ENCODE results near the gene DRAP1. TPM values are rescaled to one million over a fixed set of nuclear protein-coding genes. Genes with fewer than 3 reads are reported as not detected.

The DRAP1 gene
- total RNA-seq, 1 experiment from 2014 or later = 581 TPM

DNA sequence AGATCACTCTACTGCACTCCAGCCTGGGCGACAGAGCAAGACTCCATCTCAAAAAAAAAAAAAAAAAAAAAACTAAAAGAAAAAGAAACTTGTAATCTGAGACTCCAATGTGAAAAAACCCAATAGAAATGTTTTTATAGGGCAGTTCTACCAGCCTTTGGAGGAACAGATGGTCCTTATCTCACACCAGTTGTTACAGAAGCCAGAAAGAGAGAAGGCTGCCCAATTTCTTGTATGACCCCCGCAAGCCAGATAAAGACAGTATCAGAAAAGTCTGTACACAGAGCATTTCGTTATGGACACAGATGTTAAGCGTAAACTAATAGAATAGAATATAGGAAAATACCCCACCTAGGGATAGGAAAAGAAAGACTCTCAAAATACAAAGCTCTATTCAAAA, 14.8 kb downstream of the DRAP1 start:
- DNase-seq (ENCODE audit: low read depth, low spot score) = no peak
- in situ Hi-C loops (cut with HindIII; ENCODE audit: low pct_unique_long_range_greater_than_20kb, low sequenced_read_pairs) = no loop called here
- TF ChIP-seq, protein P1, sequence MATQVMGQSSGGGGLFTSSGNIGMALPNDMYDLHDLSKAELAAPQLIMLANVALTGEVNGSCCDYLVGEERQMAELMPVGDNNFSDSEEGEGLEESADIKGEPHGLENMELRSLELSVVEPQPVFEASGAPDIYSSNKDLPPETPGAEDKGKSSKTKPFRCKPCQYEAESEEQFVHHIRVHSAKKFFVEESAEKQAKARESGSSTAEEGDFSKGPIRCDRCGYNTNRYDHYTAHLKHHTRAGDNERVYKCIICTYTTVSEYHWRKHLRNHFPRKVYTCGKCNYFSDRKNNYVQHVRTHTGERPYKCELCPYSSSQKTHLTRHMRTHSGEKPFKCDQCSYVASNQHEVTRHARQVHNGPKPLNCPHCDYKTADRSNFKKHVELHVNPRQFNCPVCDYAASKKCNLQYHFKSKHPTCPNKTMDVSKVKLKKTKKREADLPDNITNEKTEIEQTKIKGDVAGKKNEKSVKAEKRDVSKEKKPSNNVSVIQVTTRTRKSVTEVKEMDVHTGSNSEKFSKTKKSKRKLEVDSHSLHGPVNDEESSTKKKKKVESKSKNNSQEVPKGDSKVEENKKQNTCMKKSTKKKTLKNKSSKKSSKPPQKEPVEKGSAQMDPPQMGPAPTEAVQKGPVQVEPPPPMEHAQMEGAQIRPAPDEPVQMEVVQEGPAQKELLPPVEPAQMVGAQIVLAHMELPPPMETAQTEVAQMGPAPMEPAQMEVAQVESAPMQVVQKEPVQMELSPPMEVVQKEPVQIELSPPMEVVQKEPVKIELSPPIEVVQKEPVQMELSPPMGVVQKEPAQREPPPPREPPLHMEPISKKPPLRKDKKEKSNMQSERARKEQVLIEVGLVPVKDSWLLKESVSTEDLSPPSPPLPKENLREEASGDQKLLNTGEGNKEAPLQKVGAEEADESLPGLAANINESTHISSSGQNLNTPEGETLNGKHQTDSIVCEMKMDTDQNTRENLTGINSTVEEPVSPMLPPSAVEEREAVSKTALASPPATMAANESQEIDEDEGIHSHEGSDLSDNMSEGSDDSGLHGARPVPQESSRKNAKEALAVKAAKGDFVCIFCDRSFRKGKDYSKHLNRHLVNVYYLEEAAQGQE (IDR thresholded peaks at IDR 0.05; ENCODE audit: insufficient read depth in 1 of 2, low read depth in 2 of 2, low read length in 1 of 2) = no peak
- TF ChIP-seq, protein P2, sequence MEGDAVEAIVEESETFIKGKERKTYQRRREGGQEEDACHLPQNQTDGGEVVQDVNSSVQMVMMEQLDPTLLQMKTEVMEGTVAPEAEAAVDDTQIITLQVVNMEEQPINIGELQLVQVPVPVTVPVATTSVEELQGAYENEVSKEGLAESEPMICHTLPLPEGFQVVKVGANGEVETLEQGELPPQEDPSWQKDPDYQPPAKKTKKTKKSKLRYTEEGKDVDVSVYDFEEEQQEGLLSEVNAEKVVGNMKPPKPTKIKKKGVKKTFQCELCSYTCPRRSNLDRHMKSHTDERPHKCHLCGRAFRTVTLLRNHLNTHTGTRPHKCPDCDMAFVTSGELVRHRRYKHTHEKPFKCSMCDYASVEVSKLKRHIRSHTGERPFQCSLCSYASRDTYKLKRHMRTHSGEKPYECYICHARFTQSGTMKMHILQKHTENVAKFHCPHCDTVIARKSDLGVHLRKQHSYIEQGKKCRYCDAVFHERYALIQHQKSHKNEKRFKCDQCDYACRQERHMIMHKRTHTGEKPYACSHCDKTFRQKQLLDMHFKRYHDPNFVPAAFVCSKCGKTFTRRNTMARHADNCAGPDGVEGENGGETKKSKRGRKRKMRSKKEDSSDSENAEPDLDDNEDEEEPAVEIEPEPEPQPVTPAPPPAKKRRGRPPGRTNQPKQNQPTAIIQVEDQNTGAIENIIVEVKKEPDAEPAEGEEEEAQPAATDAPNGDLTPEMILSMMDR (IDR thresholded peaks at IDR 0.05) = no peak
- TF ChIP-seq SIN3A (IDR thresholded peaks at IDR 0.05; ENCODE audit: borderline replicate concordance, insufficient read depth, low read depth, low read length) (no peak), TCF7L2 (IDR thresholded peaks at IDR 0.05; ENCODE audit: low read depth, low read length) (no peak), POLR2AphosphoS5 (IDR thresholded peaks at IDR 0.05; ENCODE audit: low read depth, low read length) (no peak)
- ChIA-PET CTCF (no interaction called here), POLR2A (no interaction called here)
- Histone ChIP-seq H3K4me1 (ENCODE audit: control insufficient read depth, insufficient read depth, low read length) (peaks cover 10% of the 10 kb centered on the region), H3K27ac (ENCODE audit: low read length) (no peak overlapping the region), H3K36me3 (ENCODE audit: control insufficient read depth, insufficient read depth, low read length) (no peaks in the 10 kb centered on the region), H3K9me3 (ENCODE audit: control insufficient read depth, insufficient read depth, low read depth, low read length) (no peaks in the 10 kb centered on the region), H3K27me3 (ENCODE audit: control insufficient read depth, insufficient read depth, low read length) (no peaks in the 10 kb centered on the region), H3K4me3 (ENCODE audit: low read depth in 2 of 2, low read length in 2 of 2) (no peak overlapping the region)
- no peak for ATAC-seq
- intact Hi-C loops (cut with micrococcal nuclease; ENCODE audit: unreplicated experiment) = no loop called here
- no TSS peak for BruUV-seq (replicated peaks)

DNA sequence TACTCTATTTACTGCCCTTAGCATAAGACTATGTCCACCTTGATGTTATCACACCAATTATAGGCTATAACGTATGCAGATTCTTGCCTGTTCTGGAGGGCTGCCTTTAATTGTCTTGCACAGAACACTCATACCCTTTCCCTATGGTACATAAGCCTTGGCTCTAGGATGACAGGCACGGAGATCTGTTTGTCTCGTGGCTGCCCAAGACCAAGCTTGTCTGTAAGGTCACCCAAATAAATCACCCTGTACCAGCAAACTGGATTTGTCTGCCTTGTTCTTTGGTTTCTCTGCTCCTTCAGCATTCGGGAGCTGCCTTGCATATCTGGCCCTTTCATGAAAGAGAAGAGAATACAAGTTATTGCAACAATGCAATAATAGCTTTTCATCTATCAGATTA, 18.5 kb downstream of the DRAP1 start:
- TF ChIP-seq TCF7L2 (IDR thresholded peaks at IDR 0.05; ENCODE audit: low read depth, low read length) (no peak), POLR2AphosphoS5 (IDR thresholded peaks at IDR 0.05; ENCODE audit: low read depth, low read length) (no peak), SIN3A (IDR thresholded peaks at IDR 0.05; ENCODE audit: borderline replicate concordance, insufficient read depth, low read depth, low read length) (no peak)
- TF ChIP-seq, protein P2 (IDR thresholded peaks at IDR 0.05) = no peak
- TF ChIP-seq, protein P1 (IDR thresholded peaks at IDR 0.05; ENCODE audit: insufficient read depth in 1 of 2, low read depth in 2 of 2, low read length in 1 of 2) = no peak
- Histone ChIP-seq H3K36me3 (ENCODE audit: control insufficient read depth, insufficient read depth, low read length) (no peaks in the 10 kb centered on the region), H3K27me3 (ENCODE audit: control insufficient read depth, insufficient read depth, low read length) (no peaks in the 10 kb centered on the region), H3K4me3 (ENCODE audit: low read depth in 2 of 2, low read length in 2 of 2) (no peak overlapping the region), H3K4me1 (ENCODE audit: control insufficient read depth, insufficient read depth, low read length) (no peaks in the 10 kb centered on the region), H3K27ac (ENCODE audit: low read length) (no peak overlapping the region), H3K9me3 (ENCODE audit: control insufficient read depth, insufficient read depth, low read depth, low read length) (no peaks in the 10 kb centered on the region)
- intact Hi-C loops (cut with micrococcal nuclease; ENCODE audit: unreplicated experiment) (no loop called here), in situ Hi-C loops (cut with HindIII; ENCODE audit: low pct_unique_long_range_greater_than_20kb, low sequenced_read_pairs) (no loop called here)
- CTCF ChIA-PET = no interaction called here
- no peak for ATAC-seq
- DNase-seq (ENCODE audit: low read depth, low spot score) = no peak
- no TSS peak for BruUV-seq (replicated peaks)
- POLR2A ChIA-PET = interaction anchor here (0.6 to 0.7 kb wide), 3 partner anchors 36 to 1187 kb away, joined by 4 to 5 read pairs (median 5); no protein-coding TSS in a partner anchor

All from Panc1 (cell line).